K562 (cell line): ENCODE measurements around the gene ATP5MC3. TPM values are rescaled to one million over a fixed set of nuclear protein-coding genes. Genes with fewer than 3 reads are reported as not detected.

Experiments
- ATAC-seq: fragments of 200-7000 bp; cut with Tn5 transposase; 3 replicates; pipeline ENCODE4 v1.9.1; 2020; ENCODE audit warnings: moderate library complexity
- BruUV-seq: library from RNA; stranded (reverse); fragments of 400-500 nt; replicated peaks from 2 replicates; lab custom pipeline; 2021; lab: Mats Ljungman, UMichigan
- CTCF ChIA-PET: fragments of 300-600 bp; formaldehyde crosslinking; extraction: SDS; loops from one replicate; lab custom pipeline; 2021; ENCODE audit warnings: low intra/inter-chr PET ratio; lab: Yijun Ruan, JAX
- POLR2A ChIA-PET: fragments of 300-600, 350-650 bp; sonication (Branson Sonifier 250); formaldehyde crosslinking; extraction: SDS; loops from one replicate; lab custom pipeline; 2021; ENCODE audit warnings: antibody characterized with exemption, inconsistent platforms; lab: Yijun Ruan, JAX
- DNase-seq, 4 experiments: peaks; one replicate each; pipeline versions ENCODE4 v3.0.0 to v3.0.0-alpha.2; 2011 to 2018; ENCODE audit warnings: low spot score in 3 of 4, mixed read lengths in 3 of 4; ENCODE audit errors: extremely low read depth in 1 of 4
- FAIRE-seq: peaks from 2 replicates; lab custom pipeline; 2011; peaks lifted over from hg19 to GRCh38; lab: Jason Lieb, UNC
- H2AFZ ChIP-seq: 2 replicates; pipeline ENCODE4 v1.6.0; 2011; ENCODE audit warnings: low read depth, low read length, control low read depth, inconsistent platforms
- H3K27ac ChIP-seq: fragments of 200-600 bp; 3 replicates; pipeline ENCODE4 v1.8.0; 2011; ENCODE audit warnings: low read depth, mild to moderate bottlenecking, control low read depth, inconsistent platforms, low read length, moderate library complexity, mixed read lengths; ENCODE audit errors: extremely low read depth
- H3K27me3 ChIP-seq, 2 experiments: fragments of 300-600 bp in 1 of 2; 2 replicates in 1 of 2; 3 replicates in 1 of 2; pipeline versions ENCODE4 v1.6.0 to v1.8.0; 2011; ENCODE audit warnings: inconsistent platforms in 2 of 2, low read length in 2 of 2, mild to moderate bottlenecking in 1 of 2, mixed read lengths in 1 of 2, moderate library complexity in 1 of 2; ENCODE audit not compliant: control insufficient read depth in 2 of 2, insufficient read depth in 2 of 2
- H3K36me3 ChIP-seq: fragments of 300-600 bp; 3 replicates; pipeline ENCODE4 v1.8.0; 2011; ENCODE audit warnings: mild to moderate bottlenecking, low read length, inconsistent platforms; ENCODE audit not compliant: control insufficient read depth, insufficient read depth
- H3K4me1 ChIP-seq, 2 experiments: fragments of 200-600 bp in 1 of 2; replicated peaks in 1 of 2; 2 replicates in 1 of 2; 3 replicates in 1 of 2; pipeline versions ENCODE4 v1.5.1 to v1.8.0; 2011; ENCODE audit warnings: inconsistent platforms in 2 of 2, low read length in 2 of 2, mild to moderate bottlenecking in 1 of 2, mixed read lengths in 1 of 2, moderate library complexity in 1 of 2; ENCODE audit not compliant: control insufficient read depth in 2 of 2, insufficient read depth in 2 of 2
- H3K4me2 ChIP-seq: 2 replicates; pipeline ENCODE4 v1.6.1; 2011; ENCODE audit warnings: low read length, control low read depth, inconsistent platforms, mixed read lengths; ENCODE audit not compliant: insufficient read depth
- H3K4me3 ChIP-seq: fragments of 200-600 bp; sonication (generic), shearing (Covaris generic); 2 replicates; pipeline ENCODE4 v1.5.1; 2016; ENCODE audit warnings: control low read depth, inconsistent platforms
- H3K79me2 ChIP-seq: fragments of 200-600 bp; 3 replicates; pipeline ENCODE4 v1.8.0; 2011; ENCODE audit warnings: low read length, inconsistent platforms; ENCODE audit not compliant: control insufficient read depth, insufficient read depth
- H3K9ac ChIP-seq, 2 experiments: 2 replicates each; pipeline versions ENCODE4 v1.6.0 to v1.6.1; 2011; ENCODE audit warnings: low read depth in 2 of 2, low read length in 2 of 2, control low read depth in 1 of 2, inconsistent platforms in 1 of 2, mild to moderate bottlenecking in 1 of 2, mixed read lengths in 1 of 2; ENCODE audit not compliant: insufficient read depth in 1 of 2
- H3K9me1 ChIP-seq: one replicate; pipeline ENCODE4 v1.6.0; 2011; ENCODE audit warnings: inconsistent platforms, mild to moderate bottlenecking, low read length, moderate library complexity; ENCODE audit not compliant: control insufficient read depth, insufficient read depth
- H3K9me3 ChIP-seq: replicated peaks from 2 replicates; pipeline ENCODE4 v1.5.1; 2011; ENCODE audit warnings: low read depth, low read length, inconsistent platforms; ENCODE audit not compliant: control insufficient read depth, insufficient read depth
- H4K20me1 ChIP-seq: replicated peaks from 2 replicates; pipeline ENCODE4 v1.6.1; 2011; ENCODE audit warnings: low read length, inconsistent platforms, mixed read lengths; ENCODE audit not compliant: control insufficient read depth, insufficient read depth
- CHD2 ChIP-seq: IDR thresholded peaks from 2 replicates; pipeline ENCODE4 v1.6.1; 2011; ENCODE audit warnings: low read depth, low read length
- CTCFL ChIP-seq: IDR thresholded peaks from 2 replicates; pipeline ENCODE4 v1.6.1; 2011; ENCODE audit warnings: borderline replicate concordance, low read depth, mild to moderate bottlenecking, moderate library complexity, low read length; ENCODE audit not compliant: insufficient read depth, poor library complexity, severe bottlenecking
- E2F3 ChIP-seq: fragments of 250-450 bp; sonication (Bioruptor Pico); IDR thresholded peaks from 2 replicates; pipeline ENCODE4 v1.4.0; 2020; ENCODE audit warnings: mild to moderate bottlenecking
- ESRRB ChIP-seq: fragments of 250-450 bp; sonication (Bioruptor Pico); IDR thresholded peaks from 2 replicates; pipeline ENCODE4 v1.5.0; 2020; ENCODE audit warnings: mild to moderate bottlenecking, moderate library complexity, borderline replicate concordance
- GTF2F1 ChIP-seq: IDR thresholded peaks from 2 replicates; pipeline ENCODE4 v1.6.1; 2011; ENCODE audit warnings: low read depth, low read length, improper control_type of control experiment
- HINFP ChIP-seq: fragments of 450-650 bp; conservative IDR thresholded peaks from 2 replicates; pipeline ENCODE4 v1.6.1; 2016; ENCODE audit warnings: missing genetic modification characterization, low read depth, mild to moderate bottlenecking, control low read depth, missing compliant biosample characterization
- ILK ChIP-seq: fragments of 450-650 bp; IDR thresholded peaks from 2 replicates; pipeline ENCODE4 v1.6.1; 2016; ENCODE audit warnings: missing genetic modification characterization, low read depth, mild to moderate bottlenecking, missing compliant biosample characterization, moderate library complexity, borderline replicate concordance
- KLF16 ChIP-seq: IDR thresholded peaks from 2 replicates; pipeline ENCODE4 v1.6.1; 2016; ENCODE audit warnings: antibody characterized with exemption
- LCOR ChIP-seq: sonication (generic); formaldehyde crosslinking; IDR thresholded peaks from 2 replicates; pipeline ENCODE4 v1.8.0; 2022; ENCODE audit warnings: mild to moderate bottlenecking, missing genetic modification reagents
- MTA1 ChIP-seq: fragments of 450-650 bp; IDR thresholded peaks from 2 replicates; pipeline ENCODE4 v1.6.1; 2017; ENCODE audit warnings: borderline replicate concordance
- MTF1 ChIP-seq: fragments of 250-450 bp; sonication (Bioruptor Pico); IDR thresholded peaks from 2 replicates; pipeline ENCODE4 v1.9.0; 2021; ENCODE audit warnings: moderate library complexity, mild to moderate bottlenecking, inconsistent platforms, borderline replicate concordance
- SP2 ChIP-seq: IDR thresholded peaks from 2 replicates; pipeline ENCODE4 v1.6.1; 2011; ENCODE audit warnings: mild to moderate bottlenecking, low read depth, low read length, moderate library complexity; ENCODE audit not compliant: poor library complexity, severe bottlenecking; ENCODE audit errors: extremely low read depth
- TFAP4 ChIP-seq: sonication (generic); formaldehyde crosslinking; IDR thresholded peaks from 2 replicates; pipeline ENCODE4 v1.8.0; 2022; ENCODE audit warnings: missing genetic modification reagents, mild to moderate bottlenecking, moderate library complexity, borderline replicate concordance
- ZNF24 ChIP-seq: fragments of 450-650 bp; IDR thresholded peaks from 2 replicates; pipeline ENCODE4 v1.6.1; 2016
- ZNF253 ChIP-seq: fragments of 250-450 bp; sonication (Bioruptor Pico); conservative IDR thresholded peaks from 2 replicates; pipeline ENCODE4 v1.6.1; 2021; ENCODE audit warnings: mild to moderate bottlenecking
- ZNF384 ChIP-seq: IDR thresholded peaks from 2 replicates; pipeline ENCODE4 v1.6.1; 2012; ENCODE audit warnings: low read depth, low read length, improper control_type of control experiment
- ZNF408 ChIP-seq: fragments of 250-450 bp; sonication (Bioruptor Pico); IDR thresholded peaks from 2 replicates; pipeline ENCODE4 v1.4.0; 2020; ENCODE audit warnings: low read depth, mild to moderate bottlenecking, moderate library complexity
- ZNF644 ChIP-seq: fragments of 200-800 bp; sonication (Bioruptor generic); IDR thresholded peaks from 2 replicates; pipeline ENCODE4 v1.6.1; 2016; ENCODE audit warnings: low read depth, missing genetic modification characterization, missing compliant biosample characterization
- WGBS: fragments of 100-300 bp; shearing (Covaris generic); methylation state at CpG from one replicate; pipeline ENCODE4 v1.1.6; 2016; ENCODE audit warnings: low coverage, mixed read lengths; ENCODE audit not compliant: insufficient coverage; ENCODE audit errors: missing lambda C conversion rate; 5-methylcytosine and 5-hydroxymethylcytosine counted together
- in situ Hi-C: fragments of 300-500 bp; cut with MboI; formaldehyde crosslinking; loops from 4 replicates; pipeline ENCODE4 v1.15.0; 2018; ENCODE audit warnings: inconsistent platforms, mixed read lengths
- intact Hi-C: fragments of 100-400 bp; cut with micrococcal nuclease; formaldehyde crosslinking; loops from 2 replicates; pipeline ENCODE4 v1.14.2; 2022
- polyA plus RNA-seq, 8 experiments: library from polyadenylated mRNA; depleted of rRNA in 4 of 8; stranded (reverse) in 5 of 8; unstranded in 3 of 8; fragments of >200 nt; fragmentation: Nextera tagmentation in 2 of 8; fragmentation: Illumina TruSeq in 1 of 8; extraction: Ambion mirVana in 2 of 8; extraction: Trizol in 1 of 8; gene quantifications; 2 replicates each; pipeline versions ENCODE4 v1.2.1 to v1.2.3, GENCODE V29; 2011 to 2014; ENCODE audit warnings: inconsistent platforms in 1 of 8, missing spikeins in 1 of 8
- total RNA-seq, 7 experiments: library from RNA; depleted of rRNA in 6 of 7; stranded (reverse); fragments of >200 nt in 6 of 7; fragmentation: Illumina TruSeq in 2 of 7; extraction: Trizol in 2 of 7; gene quantifications; 2 replicates each; pipeline versions ENCODE4 v1.2.1 to v1.2.3, GENCODE V29; 2011 to 2021; ENCODE audit warnings: low replicate concordance in 1 of 7

Gene ATP5MC3
- total and polyA plus RNA-seq, 9 of the 15 experiments (the other 6 are each of a cell fraction or from before 2014, with no cell fraction given), result 423 to 2,565 (median 1,012) TPM

GRCh38 chr2:175206866-175207265 is 25.4 kb upstream of the ATP5MC3 start:
- no peaks in the 10 kb centered on the region for H3K27me3 ChIP-seq
- POLR2A ChIA-PET, result interaction anchor here (0.6 to 1.7 kb wide), 2 partner anchors 13 to 113 kb away, joined by 4 to 5 read pairs; no protein-coding TSS in a partner anchor
- no peaks in the 10 kb centered on the region for H4K20me1 ChIP-seq
- DNase-seq, result no peak
- in situ Hi-C loops, result no loop called here
- 0% methylated on average over 3 of the region's 3 CpGs for WGBS
- no peak overlapping the region for H3K27ac ChIP-seq
- BruUV-seq, result no TSS peak
- TF ChIP-seq ZNF644 (tag) (no peak), CTCFL (no peak), TFAP4 (CRISPR knock-in tag) (no peak), ESRRB (CRISPR knock-in tag) (no peak), LCOR (no peak), MTF1 (CRISPR knock-in tag) (no peak), ZNF24 (no peak), GTF2F1 (no peak), E2F3 (CRISPR knock-in tag) (no peak), ZNF384 (no peak), HINFP (no peak), CHD2 (no peak), SP2 (no peak), MTA1 (no peak), ZNF408 (CRISPR knock-in tag) (no peak), KLF16 (no peak), ILK (tag) (no peak), ZNF253 (CRISPR knock-in tag) (no peak)
- CTCF ChIA-PET, result no interaction called here
- FAIRE-seq, result no peak
- intact Hi-C loops, result no loop called here
- no peaks in the 10 kb centered on the region for H3K9me3 ChIP-seq
- H3K4me3 ChIP-seq, result no peak overlapping the region
- H2AFZ ChIP-seq, result no peak overlapping the region
- H3K9me1 ChIP-seq, result no peaks in the 10 kb centered on the region
- no peak for ATAC-seq
- H3K9ac ChIP-seq, result no peak overlapping the region
- H3K4me1 ChIP-seq, result no peaks in the 10 kb centered on the region
- no peaks in the 10 kb centered on the region for H3K36me3 ChIP-seq
- H3K79me2 ChIP-seq, result no peaks in the 10 kb centered on the region
- H3K4me2 ChIP-seq, result no peak overlapping the region
